GM18505 (cell line): ENCODE data around the gene TBPL1.

Source experiments
- ATAC-seq: cut with Tn5 transposase; IDR thresholded peaks from one replicate; pipeline ENCODE4 v1.9.1; 2021; ENCODE audit not compliant: unreplicated experiment
- POLR2A ChIP-seq: IDR thresholded peaks from 4 replicates; pipeline ENCODE4 v1.6.1; 2011; ENCODE audit warnings: borderline replicate concordance; ENCODE audit not compliant: insufficient read depth, insufficient read length; ENCODE audit errors: extremely low read depth

Gene TBPL1

GRCh38 chr6:134034961-134035822 lies 82.2 kb downstream of the TBPL1 start:
- TF ChIP-seq POLR2A = no peak
- ATAC-seq = peak; percentile 13

DNA sequence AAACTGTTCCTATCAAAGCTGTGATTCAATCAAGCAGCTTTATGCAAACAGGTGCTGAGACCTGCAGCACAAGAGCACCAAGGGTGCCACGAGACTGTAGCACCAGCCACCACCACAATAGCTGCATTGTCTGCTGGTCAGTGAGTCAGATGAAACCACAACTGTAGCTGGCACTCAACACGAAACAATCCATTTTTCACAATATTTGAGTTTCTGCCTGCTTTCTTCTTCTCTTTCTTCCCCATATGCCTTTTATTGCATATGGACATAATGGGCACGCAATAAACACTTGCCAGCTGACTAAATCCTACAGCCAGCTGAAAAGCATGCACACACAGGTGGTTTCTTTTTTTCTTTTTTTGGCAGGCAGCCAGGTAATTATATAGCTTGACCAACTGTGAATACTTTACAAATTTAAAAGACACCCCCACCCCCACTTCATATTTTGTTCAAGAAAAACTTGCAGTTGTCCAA lies 82.8 kb downstream of the TBPL1 start:
- no peak for TF ChIP-seq POLR2A
- peak; percentile 64 for ATAC-seq

GRCh38 chr6:134039116-134039515 lies 86.1 kb downstream of the TBPL1 start:
- TF ChIP-seq POLR2A = no peak
- no peak for ATAC-seq
